NT2/D1 (cell line): ENCODE data around the gene CPHXL2.

Experiments used
- DNase-seq: peaks from one replicate; pipeline ENCODE4 v3.0.0-alpha.2; 2011; ENCODE audit warnings: low read depth, low spot score
- H3K27me3 ChIP-seq: 2 replicates; pipeline ENCODE4 v1.6.0; 2011; ENCODE audit warnings: mild to moderate bottlenecking; ENCODE audit not compliant: insufficient read length, insufficient read depth
- H3K36me3 ChIP-seq: 2 replicates; pipeline ENCODE4 v1.6.1; 2011; ENCODE audit warnings: mild to moderate bottlenecking, low read length, mixed read lengths; ENCODE audit not compliant: insufficient read depth, insufficient read length
- H3K4me1 ChIP-seq: 2 replicates; pipeline ENCODE4 v1.5.1; 2011; ENCODE audit not compliant: insufficient read depth, insufficient read length
- H3K4me3 ChIP-seq: 2 replicates; pipeline ENCODE4 v1.5.1; 2011; ENCODE audit warnings: low read depth; ENCODE audit not compliant: insufficient read length
- H3K9ac ChIP-seq: 2 replicates; pipeline ENCODE4 v1.6.0; 2011; ENCODE audit warnings: low read depth; ENCODE audit not compliant: insufficient read length
- H3K9me3 ChIP-seq: 2 replicates; pipeline ENCODE4 v1.5.1; 2011; ENCODE audit warnings: mild to moderate bottlenecking, low read length; ENCODE audit not compliant: insufficient read depth
- SUZ12 ChIP-seq: IDR thresholded peaks from 2 replicates; pipeline ENCODE4 v1.6.1; 2011; ENCODE audit not compliant: insufficient read length, insufficient read depth; ENCODE audit errors: extremely low read depth
- YY1 ChIP-seq: IDR thresholded peaks from 2 replicates; pipeline ENCODE4 v1.6.1; 2011; ENCODE audit not compliant: insufficient read length, insufficient read depth
- ZNF274 ChIP-seq: IDR thresholded peaks from 2 replicates; pipeline ENCODE4 v1.6.1; 2011; ENCODE audit warnings: mild to moderate bottlenecking, low read depth, low read length

The CPHXL2 gene

GRCh38 chr16:75697571-75697970, 20.8 kb upstream of the CPHXL2 start:
- H3K4me3 ChIP-seq = no peak overlapping the region

GRCh38 chr16:75695708-75696107, 18.9 kb upstream of the CPHXL2 start:
- peak; percentile 32 for DNase-seq
- no peaks in the 10 kb centered on the region for H3K36me3 ChIP-seq
- H3K4me3 ChIP-seq = no peak overlapping the region
- H3K9me3 ChIP-seq = no peaks in the 10 kb centered on the region; the same call in 1 of the 2 replicates
- TF ChIP-seq YY1 (no peak), ZNF274 (no peak), SUZ12 (no peak)
- H3K4me1 ChIP-seq = no peaks in the 10 kb centered on the region
- no peaks in the 10 kb centered on the region for H3K27me3 ChIP-seq
- no peak overlapping the region for H3K9ac ChIP-seq

More at GRCh38 chr16:75697571-75697970, 20.8 kb upstream of the CPHXL2 start:
- no peaks in the 10 kb centered on the region for H3K36me3 ChIP-seq
- no peak for DNase-seq
- H3K9ac ChIP-seq = no peak overlapping the region
- H3K9me3 ChIP-seq = no peaks in the 10 kb centered on the region; the same call in 1 of the 2 replicates
- no peaks in the 10 kb centered on the region for H3K4me1 ChIP-seq
- TF ChIP-seq SUZ12 (no peak), YY1 (no peak), ZNF274 (no peak)
- no peaks in the 10 kb centered on the region for H3K27me3 ChIP-seq

- Histone ChIP-seq H3K9me3 (peaks cover 39% of the 10 kb centered on the region), H3K4me3 (no peak overlapping the region)
Observed at GRCh38 chr16:75687361-75687760, 10.6 kb upstream of the CPHXL2 start.

GRCh38 chr16:75682308-75682707, 5.5 kb upstream of the CPHXL2 start:
- Histone ChIP-seq H3K9ac (no peak overlapping the region), H3K4me1 (no peaks in the 10 kb centered on the region), H3K27me3 (no peaks in the 10 kb centered on the region), H3K9me3 (peaks cover 34% of the 10 kb centered on the region), H3K4me3 (no peak overlapping the region), H3K36me3 (no peaks in the 10 kb centered on the region)
- DNase-seq = no peak
- TF ChIP-seq ZNF274 = no peak
- no peak for TF ChIP-seq YY1
- no peak for TF ChIP-seq SUZ12

More at GRCh38 chr16:75687361-75687760, 10.6 kb upstream of the CPHXL2 start:
- DNase-seq = no peak
- TF ChIP-seq SUZ12 (no peak), YY1 (no peak), ZNF274 (no peak)
- no peak overlapping the region for H3K9ac ChIP-seq
- no peaks in the 10 kb centered on the region for H3K36me3 ChIP-seq
- H3K27me3 ChIP-seq = no peaks in the 10 kb centered on the region
- H3K4me1 ChIP-seq = no peaks in the 10 kb centered on the region

- TF ChIP-seq YY1 = no peak
- TF ChIP-seq SUZ12 = no peak
- no peak for TF ChIP-seq ZNF274
- DNase-seq = no peak
- H3K4me1 ChIP-seq = no peaks in the 10 kb centered on the region
- no peak overlapping the region for H3K4me3 ChIP-seq
- H3K9me3 ChIP-seq = peaks cover 12% of the 10 kb centered on the region
- H3K36me3 ChIP-seq = no peaks in the 10 kb centered on the region
- H3K27me3 ChIP-seq = no peaks in the 10 kb centered on the region
- H3K9ac ChIP-seq = no peak overlapping the region
Observed at GRCh38 chr16:75679366-75679765, 2.6 kb upstream of the CPHXL2 start.

- no peaks in the 10 kb centered on the region for H3K4me1 ChIP-seq
- no peak overlapping the region for H3K9ac ChIP-seq
- no peaks in the 10 kb centered on the region for H3K36me3 ChIP-seq
- no peaks in the 10 kb centered on the region for H3K27me3 ChIP-seq
- no peak for DNase-seq
- H3K4me3 ChIP-seq = no peak overlapping the region
- no peaks in the 10 kb centered on the region for H3K9me3 ChIP-seq
- TF ChIP-seq SUZ12 (no peak), YY1 (no peak), ZNF274 (no peak)
Observed at GRCh38 chr16:75667503-75667902, 9.3 kb downstream of the CPHXL2 start.

GRCh38 chr16:75660726-75661302, 16.0 kb downstream of the CPHXL2 start:
- TF ChIP-seq SUZ12 = no peak
- TF ChIP-seq YY1 = no peak
- no peak for TF ChIP-seq ZNF274

GRCh38 chr16:75660321-75660720, 16.5 kb downstream of the CPHXL2 start:
- Histone ChIP-seq H3K9ac (no peak overlapping the region), H3K27me3 (no peaks in the 10 kb centered on the region), H3K4me3 (no peak overlapping the region), H3K36me3 (peaks cover 40% of the 10 kb centered on the region), H3K9me3 (no peaks in the 10 kb centered on the region), H3K4me1 (no peaks in the 10 kb centered on the region)
- DNase-seq = no peak
- TF ChIP-seq SUZ12 = no peak
- TF ChIP-seq YY1 = no peak
- TF ChIP-seq ZNF274 = no peak

More at GRCh38 chr16:75660726-75661302, 16.0 kb downstream of the CPHXL2 start:
- Histone ChIP-seq H3K4me1 (no peaks in the 10 kb centered on the region), H3K9ac (no peak overlapping the region), H3K27me3 (no peaks in the 10 kb centered on the region), H3K9me3 (no peaks in the 10 kb centered on the region), H3K36me3 (peaks cover 35% of the 10 kb centered on the region), H3K4me3 (no peak overlapping the region)
- DNase-seq = no peak
